BLaER1 (cell line): ENCODE measurements around the gene TLE2.
"Not testable (repeated sequence)": the region's sequence is repeated elsewhere in the genome, so short reads cannot be mapped to it uniquely, and the experiment has no call there.

Experiments used
- H3K27ac ChIP-seq: shearing (Covaris generic); formaldehyde crosslinking; 2 replicates; pipeline ENCODE4 v1.8.1; 2022
- H3K27me3 ChIP-seq: shearing (Covaris generic); formaldehyde crosslinking; 2 replicates; pipeline ENCODE4 v1.8.1; 2022
- H3K36me3 ChIP-seq: shearing (Covaris generic); formaldehyde crosslinking; 2 replicates; pipeline ENCODE4 v1.8.1; 2022
- H3K4me1 ChIP-seq: shearing (Covaris generic); formaldehyde crosslinking; 2 replicates; pipeline ENCODE4 v1.8.1; 2022
- H3K4me2 ChIP-seq: shearing (Covaris generic); formaldehyde crosslinking; 2 replicates; pipeline ENCODE4 v1.8.1; 2022
- H3K4me3 ChIP-seq: shearing (Covaris generic); formaldehyde crosslinking; 2 replicates; pipeline ENCODE4 v1.8.1; 2022
- H3K9ac ChIP-seq: shearing (Covaris generic); formaldehyde crosslinking; 2 replicates; pipeline ENCODE4 v1.8.1; 2022
- H3K9me3 ChIP-seq: shearing (Covaris generic); formaldehyde crosslinking; 2 replicates; pipeline ENCODE4 v1.8.1; 2022
- H4K20me1 ChIP-seq: shearing (Covaris generic); formaldehyde crosslinking; 2 replicates; pipeline ENCODE4 v1.8.1; 2022
- Cebpa-rat ChIP-seq: shearing (Covaris generic); IDR thresholded peaks from 2 replicates; pipeline ENCODE4 v1.8.1; 2022

TLE2 gene

DNA sequence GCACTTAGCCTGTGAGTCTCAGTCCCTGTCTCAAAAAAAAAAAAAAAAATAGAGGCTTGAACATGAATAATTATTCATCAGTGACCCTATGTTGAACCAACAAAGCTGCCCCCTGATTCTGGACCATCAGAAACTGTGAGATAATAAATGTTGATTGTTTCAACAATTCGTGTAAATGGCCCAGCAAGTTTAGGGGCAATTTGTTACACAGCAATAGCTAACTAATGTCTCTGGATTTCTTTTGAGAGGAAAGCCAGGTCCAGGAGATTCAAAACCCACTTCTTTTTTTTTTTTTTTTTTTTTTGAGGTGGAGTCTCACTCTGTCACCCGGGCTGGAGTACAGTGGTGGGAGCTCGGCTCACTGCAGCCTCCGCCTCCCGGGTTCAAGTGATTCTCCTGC is 64.2 kb downstream of the TLE2 start:
- no peaks in the 10 kb centered on the region for H4K20me1 ChIP-seq
- no peak overlapping the region for H3K9ac ChIP-seq
- peaks cover 5% of the 10 kb centered on the region; the same call in 1 of the 2 replicates for H3K9me3 ChIP-seq
- no peaks in the 10 kb centered on the region for H3K27me3 ChIP-seq
- H3K4me3 ChIP-seq, result no peak overlapping the region
- H3K4me2 ChIP-seq, result no peak overlapping the region
- no peaks in the 10 kb centered on the region for H3K36me3 ChIP-seq
- H3K27ac ChIP-seq, result no peak overlapping the region
- peaks cover 71% of the 10 kb centered on the region for H3K4me1 ChIP-seq
- TF ChIP-seq Cebpa-rat, result no peak

- H3K36me3 ChIP-seq, H4K20me1 ChIP-seq, H3K4me3 ChIP-seq, H3K9me3 ChIP-seq, H3K27me3 ChIP-seq, H3K27ac ChIP-seq, H3K9ac ChIP-seq: not testable (repeated sequence)
- Histone ChIP-seq H3K4me2 (peak overlapping the region; percentile 9; the same call in 1 of the 2 replicates), H3K4me1 (peaks cover 68% of the 10 kb centered on the region)
Measured at GRCh38 chr19:2963631-2964030, 65.4 kb downstream of the TLE2 start.

GRCh38 chr19:2963122-2963521 is 66.0 kb downstream of the TLE2 start:
- H3K27me3 ChIP-seq, result no peaks in the 10 kb centered on the region
- peaks cover 5% of the 10 kb centered on the region; the same call in 1 of the 2 replicates for H3K9me3 ChIP-seq
- H3K36me3 ChIP-seq, result no peaks in the 10 kb centered on the region
- H3K4me2 ChIP-seq, result peak overlapping the region; percentile 72; the same call in 1 of the 2 replicates
- no peak overlapping the region for H3K4me3 ChIP-seq
- H4K20me1 ChIP-seq, result no peaks in the 10 kb centered on the region
- H3K27ac ChIP-seq, result no peak overlapping the region
- no peak for TF ChIP-seq Cebpa-rat
- no peak overlapping the region for H3K9ac ChIP-seq
- peaks cover 63% of the 10 kb centered on the region for H3K4me1 ChIP-seq

GRCh38 chr19:2962018-2962670 is 66.9 kb downstream of the TLE2 start:
- H3K27ac ChIP-seq, result no peak overlapping the region
- H4K20me1 ChIP-seq, result no peaks in the 10 kb centered on the region
- peak overlapping the region; percentile 41; the same call in 1 of the 2 replicates for H3K4me3 ChIP-seq
- no peak overlapping the region for H3K9ac ChIP-seq
- H3K4me1 ChIP-seq, result peaks cover 54% of the 10 kb centered on the region
- peak overlapping the region; percentile 72 for H3K4me2 ChIP-seq
- no peaks in the 10 kb centered on the region for H3K36me3 ChIP-seq
- no peaks in the 10 kb centered on the region for H3K27me3 ChIP-seq
- TF ChIP-seq Cebpa-rat, result no peak
- peaks cover 5% of the 10 kb centered on the region; the same call in 1 of the 2 replicates for H3K9me3 ChIP-seq

- no peaks in the 10 kb centered on the region for H3K27me3 ChIP-seq
- H3K4me2 ChIP-seq, result peak overlapping the region; percentile 40
- H3K4me1 ChIP-seq, result peaks cover 42% of the 10 kb centered on the region
Measured at GRCh38 chr19:2960120-2960519, 69.0 kb downstream of the TLE2 start.

GRCh38 chr19:2957160-2957559 is 71.9 kb downstream of the TLE2 start:
- no peak overlapping the region for H3K27ac ChIP-seq
- H4K20me1 ChIP-seq, result no peaks in the 10 kb centered on the region
- H3K4me2 ChIP-seq, result no peak overlapping the region
- H3K9ac ChIP-seq, result no peak overlapping the region
- peaks cover 38% of the 10 kb centered on the region for H3K4me1 ChIP-seq
- no peaks in the 10 kb centered on the region for H3K27me3 ChIP-seq
- H3K9me3 ChIP-seq, result no peaks in the 10 kb centered on the region
- H3K36me3 ChIP-seq, result no peaks in the 10 kb centered on the region
- no peak overlapping the region for H3K4me3 ChIP-seq
- TF ChIP-seq Cebpa-rat, result no peak

More at GRCh38 chr19:2960120-2960519, 69.0 kb downstream of the TLE2 start:
- peaks cover 2% of the 10 kb centered on the region; the same call in 1 of the 2 replicates for H3K9me3 ChIP-seq
- H3K9ac ChIP-seq, result no peak overlapping the region
- TF ChIP-seq Cebpa-rat, result no peak
- no peaks in the 10 kb centered on the region for H3K36me3 ChIP-seq
- no peaks in the 10 kb centered on the region for H4K20me1 ChIP-seq
- H3K27ac ChIP-seq, result no peak overlapping the region
- no peak overlapping the region for H3K4me3 ChIP-seq

GRCh38 chr19:2952953-2953481 is 76.1 kb downstream of the TLE2 start:
- Histone ChIP-seq H3K36me3 (no peaks in the 10 kb centered on the region), H3K4me3 (no peak overlapping the region), H3K27me3 (no peaks in the 10 kb centered on the region), H3K4me1 (peaks cover 25% of the 10 kb centered on the region), H3K9ac (no peak overlapping the region; the same call in 1 of the 2 replicates), H3K27ac (no peak overlapping the region), H4K20me1 (no peaks in the 10 kb centered on the region), H3K9me3 (no peaks in the 10 kb centered on the region), H3K4me2 (peak overlapping the region; percentile 27)
- TF ChIP-seq Cebpa-rat, result no peak

DNA sequence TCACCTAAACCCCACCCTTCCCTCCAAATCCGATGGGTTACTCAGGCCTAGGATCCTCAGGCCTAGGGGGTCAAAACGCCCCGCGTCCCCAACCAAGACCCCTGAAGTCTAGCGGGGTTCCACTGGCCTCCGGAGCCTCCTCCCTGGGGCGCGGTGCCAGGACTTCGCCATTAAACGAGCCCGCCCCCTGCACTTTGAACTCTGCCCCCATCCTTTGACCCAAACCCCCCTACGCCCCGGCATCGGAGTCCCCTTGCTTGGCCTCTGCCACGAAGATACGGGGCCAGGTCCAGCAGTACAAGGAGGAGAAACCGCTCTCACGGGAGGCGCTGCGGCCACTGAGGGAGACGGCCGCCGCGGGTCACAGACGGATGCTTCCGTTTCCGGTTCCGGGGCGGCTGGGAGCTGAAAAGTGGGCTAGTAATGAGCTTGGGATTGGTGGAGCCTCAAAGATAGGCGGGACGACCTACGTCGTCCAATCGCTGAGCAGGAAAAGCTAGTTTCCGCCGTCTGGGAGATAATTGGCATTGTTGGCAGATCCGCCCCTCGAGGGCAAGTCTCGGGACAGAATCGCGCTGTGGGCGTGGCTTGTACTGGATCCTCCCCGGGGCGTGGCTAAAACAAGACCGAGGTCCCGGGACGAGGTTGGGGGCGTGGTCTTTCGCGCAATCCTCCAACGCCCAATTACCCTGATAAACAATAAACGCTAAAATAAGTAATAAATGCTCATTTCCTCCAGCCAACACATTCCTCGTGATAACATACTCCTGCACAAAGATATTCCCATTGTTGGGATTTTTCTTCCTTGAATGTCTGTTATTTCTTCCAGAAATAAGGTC is 78.6 kb downstream of the TLE2 start:
- Histone ChIP-seq H3K27ac (peak overlapping the region; percentile 95), H3K4me1 (peaks cover 31% of the 10 kb centered on the region), H3K4me3 (peak overlapping the region; percentile 85), H3K27me3 (no peaks in the 10 kb centered on the region), H4K20me1 (no peaks in the 10 kb centered on the region), H3K9me3 (no peaks in the 10 kb centered on the region), H3K36me3 (no peaks in the 10 kb centered on the region), H3K4me2 (peak overlapping the region; percentile 94), H3K9ac (peak overlapping the region; percentile 91)
- no peak for TF ChIP-seq Cebpa-rat

GRCh38 chr19:2949939-2950285 is 79.2 kb downstream of the TLE2 start:
- H3K36me3 ChIP-seq, result no peaks in the 10 kb centered on the region
- H3K4me1 ChIP-seq, result peaks cover 35% of the 10 kb centered on the region
- TF ChIP-seq Cebpa-rat, result no peak
- H4K20me1 ChIP-seq, result no peaks in the 10 kb centered on the region
- H3K4me2 ChIP-seq, result peak overlapping the region; percentile 94
- peak overlapping the region; percentile 91 for H3K9ac ChIP-seq
- no peaks in the 10 kb centered on the region for H3K9me3 ChIP-seq
- no peaks in the 10 kb centered on the region for H3K27me3 ChIP-seq
- H3K27ac ChIP-seq, result peak overlapping the region; percentile 95
- peak overlapping the region; percentile 85 for H3K4me3 ChIP-seq
